Neural cell (in vitro differentiated cells): Measurements from ENCODE around the gene GLS. TPM values are rescaled to one million over a fixed set of nuclear protein-coding genes. Genes with fewer than 3 reads are reported as not detected.

ENCODE experiments used
- H2AFZ ChIP-seq: fragments of 200-600, 300-800 bp; sonication (generic), shearing (Covaris generic); 2 replicates; pipeline ENCODE4 v1.6.0; 2014; ENCODE audit warnings: low read depth, mild to moderate bottlenecking, antibody characterized with exemption, low read length, moderate library complexity
- H3F3A ChIP-seq: fragments of 200-600 bp; shearing (Covaris generic); 2 replicates; pipeline ENCODE4 v1.6.1; 2016; ENCODE audit warnings: mild to moderate bottlenecking, moderate library complexity, mixed read lengths, antibody characterized with exemption, low read length; ENCODE audit not compliant: insufficient read depth, poor library complexity, severe bottlenecking
- H3K27ac ChIP-seq: fragments of 200-600, 300-800 bp; sonication (generic), shearing (Covaris generic); 2 replicates; pipeline ENCODE4 v1.5.1; 2014; ENCODE audit warnings: mild to moderate bottlenecking, low read length, moderate library complexity
- H3K27me3 ChIP-seq: fragments of 300-800, 200-600 bp; sonication (generic), shearing (Covaris generic); 2 replicates; pipeline ENCODE4 v1.6.0; 2014; ENCODE audit warnings: mild to moderate bottlenecking, low read depth, low read length, moderate library complexity; ENCODE audit not compliant: insufficient read depth
- H3K36me3 ChIP-seq: fragments of 300-800, 200-600 bp; sonication (generic), shearing (Covaris generic); 2 replicates; pipeline ENCODE4 v1.5.1; 2014; ENCODE audit warnings: mild to moderate bottlenecking, antibody characterized with exemption, low read length, moderate library complexity; ENCODE audit not compliant: insufficient read depth
- H3K4me2 ChIP-seq: fragments of 300-800, 200-600 bp; sonication (generic), shearing (Covaris generic); 2 replicates; pipeline ENCODE4 v1.6.0; 2014; ENCODE audit warnings: mild to moderate bottlenecking, low read length
- H3K4me3 ChIP-seq: fragments of 300-800, 200-600 bp; sonication (generic), shearing (Covaris generic); 2 replicates; pipeline ENCODE4 v1.5.1; 2014; ENCODE audit warnings: mild to moderate bottlenecking, low read length, moderate library complexity
- H3K79me2 ChIP-seq: fragments of 200-600 bp; shearing (Covaris generic); replicated peaks from 2 replicates; pipeline ENCODE4 v1.6.0; 2014; ENCODE audit warnings: mild to moderate bottlenecking, low read length, moderate library complexity; ENCODE audit not compliant: insufficient read depth
- H3K9ac ChIP-seq: fragments of 300-800, 200-600 bp; sonication (generic), shearing (Covaris generic); 2 replicates; pipeline ENCODE4 v1.6.1; 2016; ENCODE audit warnings: mild to moderate bottlenecking, low read length, mixed read lengths
- H3K9me2 ChIP-seq: fragments of 200-600 bp; shearing (Covaris generic); 2 replicates; pipeline ENCODE4 v1.6.1; 2016; ENCODE audit warnings: mild to moderate bottlenecking, low read length, mixed read lengths; ENCODE audit not compliant: insufficient read depth
- H3K9me3 ChIP-seq: fragments of 200-600, 300-800 bp; sonication (generic), shearing (Covaris generic); 2 replicates; pipeline ENCODE4 v1.6.1; 2016; ENCODE audit warnings: mild to moderate bottlenecking, mixed run types, low read length, moderate library complexity, mixed read lengths
- H4K20me1 ChIP-seq: fragments of 200-600 bp; shearing (Covaris generic); 2 replicates; pipeline ENCODE4 v1.6.1; 2016; ENCODE audit warnings: mild to moderate bottlenecking, mixed run types; ENCODE audit not compliant: insufficient read depth
- EP300 ChIP-seq: fragments of 450-650 bp; conservative IDR thresholded peaks from 2 replicates; pipeline ENCODE4 v1.6.1; 2014; ENCODE audit warnings: antibody characterized with exemption, mild to moderate bottlenecking, moderate library complexity; ENCODE audit not compliant: poor library complexity, severe bottlenecking
- MXI1 ChIP-seq: fragments of 450-650 bp; conservative IDR thresholded peaks from 2 replicates; pipeline ENCODE4 v1.6.1; 2014; ENCODE audit warnings: antibody characterized with exemption, mild to moderate bottlenecking; ENCODE audit not compliant: poor library complexity, severe bottlenecking
- RAD21 ChIP-seq: fragments of 450-650 bp; conservative IDR thresholded peaks from 2 replicates; pipeline ENCODE4 v1.6.1; 2014; ENCODE audit warnings: antibody characterized with exemption, mild to moderate bottlenecking, moderate library complexity
- polyA plus RNA-seq: library from polyadenylated mRNA; depleted of rRNA; stranded (reverse); fragments of >200 nt; gene quantifications from 2 replicates; pipeline ENCODE4 v1.2.3, GENCODE V29; 2014
- TF ChIP-seq, protein P1 (sequence below): fragments of 450-650 bp; IDR thresholded peaks from 2 replicates; pipeline ENCODE4 v1.5.1; 2014; ENCODE audit warnings: antibody characterized with exemption, mild to moderate bottlenecking, moderate library complexity; ENCODE audit not compliant: poor library complexity, severe bottlenecking
- TF ChIP-seq, protein P2 (sequence below): IDR thresholded peaks from 2 replicates; pipeline ENCODE4 v1.6.1; 2012; ENCODE audit warnings: borderline replicate concordance

The GLS gene
- polyA plus RNA-seq, 1 donor from 2014 or later = 90.2 TPM

DNA sequence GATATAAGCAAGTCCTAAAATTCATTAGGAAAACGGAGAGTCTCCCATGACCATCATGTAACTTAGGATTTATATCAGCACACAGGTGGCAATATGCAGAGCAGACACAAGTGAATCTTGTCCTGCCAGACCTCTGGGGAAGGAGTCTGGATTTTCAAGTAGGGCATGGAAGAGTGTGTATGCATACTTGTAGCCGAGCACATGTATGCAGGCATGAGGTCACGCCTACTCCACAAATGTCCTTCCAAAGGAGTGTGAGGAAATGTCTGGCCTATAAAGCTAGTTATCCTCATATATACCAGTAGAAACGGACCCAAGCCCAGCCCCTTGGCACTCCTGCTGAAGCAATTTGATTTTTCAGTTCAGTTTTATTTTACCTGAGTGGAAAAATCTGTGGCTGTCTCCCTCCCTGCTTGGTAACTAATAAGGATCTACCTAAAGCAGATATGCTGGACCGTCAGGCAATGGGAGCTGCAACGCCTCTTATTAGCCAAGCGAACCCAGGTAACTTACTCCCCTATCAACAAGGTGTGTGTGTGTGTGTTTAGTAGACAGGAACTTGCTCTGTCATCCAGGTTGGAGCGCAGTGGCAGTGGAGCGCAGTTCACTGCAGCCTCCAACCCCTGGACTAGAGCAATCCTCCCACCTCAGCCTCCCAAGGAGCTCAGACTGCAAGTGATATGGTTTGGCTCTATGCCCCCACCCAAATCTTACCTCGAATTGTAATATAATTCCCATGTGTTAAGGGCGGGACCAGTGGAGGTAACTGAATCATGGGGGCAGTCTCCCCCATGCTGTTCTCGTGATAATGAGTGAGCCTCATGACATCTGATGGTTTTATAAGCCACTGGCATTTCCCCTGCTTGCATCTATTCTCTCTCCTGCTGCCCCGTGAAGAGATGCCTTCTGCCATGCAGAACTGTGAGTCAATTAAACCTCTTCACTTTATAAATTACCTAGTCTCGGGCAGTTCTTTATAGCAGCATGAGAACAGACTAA, 130.6 kb downstream of the GLS start:
- no peaks in the 10 kb centered on the region for H3K27me3 ChIP-seq
- no peaks in the 10 kb centered on the region for H4K20me1 ChIP-seq
- H3F3A ChIP-seq = no peaks in the 10 kb centered on the region
- no peak overlapping the region for H3K9ac ChIP-seq
- no peaks in the 10 kb centered on the region for H3K79me2 ChIP-seq
- H3K4me3 ChIP-seq = no peak overlapping the region
- no peaks in the 10 kb centered on the region for H3K36me3 ChIP-seq
- TF ChIP-seq, protein P1, sequence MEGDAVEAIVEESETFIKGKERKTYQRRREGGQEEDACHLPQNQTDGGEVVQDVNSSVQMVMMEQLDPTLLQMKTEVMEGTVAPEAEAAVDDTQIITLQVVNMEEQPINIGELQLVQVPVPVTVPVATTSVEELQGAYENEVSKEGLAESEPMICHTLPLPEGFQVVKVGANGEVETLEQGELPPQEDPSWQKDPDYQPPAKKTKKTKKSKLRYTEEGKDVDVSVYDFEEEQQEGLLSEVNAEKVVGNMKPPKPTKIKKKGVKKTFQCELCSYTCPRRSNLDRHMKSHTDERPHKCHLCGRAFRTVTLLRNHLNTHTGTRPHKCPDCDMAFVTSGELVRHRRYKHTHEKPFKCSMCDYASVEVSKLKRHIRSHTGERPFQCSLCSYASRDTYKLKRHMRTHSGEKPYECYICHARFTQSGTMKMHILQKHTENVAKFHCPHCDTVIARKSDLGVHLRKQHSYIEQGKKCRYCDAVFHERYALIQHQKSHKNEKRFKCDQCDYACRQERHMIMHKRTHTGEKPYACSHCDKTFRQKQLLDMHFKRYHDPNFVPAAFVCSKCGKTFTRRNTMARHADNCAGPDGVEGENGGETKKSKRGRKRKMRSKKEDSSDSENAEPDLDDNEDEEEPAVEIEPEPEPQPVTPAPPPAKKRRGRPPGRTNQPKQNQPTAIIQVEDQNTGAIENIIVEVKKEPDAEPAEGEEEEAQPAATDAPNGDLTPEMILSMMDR = no peak
- TF ChIP-seq EP300 (no peak), MXI1 (no peak)
- TF ChIP-seq, protein P2, sequence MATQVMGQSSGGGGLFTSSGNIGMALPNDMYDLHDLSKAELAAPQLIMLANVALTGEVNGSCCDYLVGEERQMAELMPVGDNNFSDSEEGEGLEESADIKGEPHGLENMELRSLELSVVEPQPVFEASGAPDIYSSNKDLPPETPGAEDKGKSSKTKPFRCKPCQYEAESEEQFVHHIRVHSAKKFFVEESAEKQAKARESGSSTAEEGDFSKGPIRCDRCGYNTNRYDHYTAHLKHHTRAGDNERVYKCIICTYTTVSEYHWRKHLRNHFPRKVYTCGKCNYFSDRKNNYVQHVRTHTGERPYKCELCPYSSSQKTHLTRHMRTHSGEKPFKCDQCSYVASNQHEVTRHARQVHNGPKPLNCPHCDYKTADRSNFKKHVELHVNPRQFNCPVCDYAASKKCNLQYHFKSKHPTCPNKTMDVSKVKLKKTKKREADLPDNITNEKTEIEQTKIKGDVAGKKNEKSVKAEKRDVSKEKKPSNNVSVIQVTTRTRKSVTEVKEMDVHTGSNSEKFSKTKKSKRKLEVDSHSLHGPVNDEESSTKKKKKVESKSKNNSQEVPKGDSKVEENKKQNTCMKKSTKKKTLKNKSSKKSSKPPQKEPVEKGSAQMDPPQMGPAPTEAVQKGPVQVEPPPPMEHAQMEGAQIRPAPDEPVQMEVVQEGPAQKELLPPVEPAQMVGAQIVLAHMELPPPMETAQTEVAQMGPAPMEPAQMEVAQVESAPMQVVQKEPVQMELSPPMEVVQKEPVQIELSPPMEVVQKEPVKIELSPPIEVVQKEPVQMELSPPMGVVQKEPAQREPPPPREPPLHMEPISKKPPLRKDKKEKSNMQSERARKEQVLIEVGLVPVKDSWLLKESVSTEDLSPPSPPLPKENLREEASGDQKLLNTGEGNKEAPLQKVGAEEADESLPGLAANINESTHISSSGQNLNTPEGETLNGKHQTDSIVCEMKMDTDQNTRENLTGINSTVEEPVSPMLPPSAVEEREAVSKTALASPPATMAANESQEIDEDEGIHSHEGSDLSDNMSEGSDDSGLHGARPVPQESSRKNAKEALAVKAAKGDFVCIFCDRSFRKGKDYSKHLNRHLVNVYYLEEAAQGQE = no peak
- no peak overlapping the region for H3K27ac ChIP-seq
- H3K9me3 ChIP-seq = no peaks in the 10 kb centered on the region
- no peaks in the 10 kb centered on the region for H3K9me2 ChIP-seq
- no peak overlapping the region for H3K4me2 ChIP-seq
- H2AFZ ChIP-seq = no peak overlapping the region

DNA sequence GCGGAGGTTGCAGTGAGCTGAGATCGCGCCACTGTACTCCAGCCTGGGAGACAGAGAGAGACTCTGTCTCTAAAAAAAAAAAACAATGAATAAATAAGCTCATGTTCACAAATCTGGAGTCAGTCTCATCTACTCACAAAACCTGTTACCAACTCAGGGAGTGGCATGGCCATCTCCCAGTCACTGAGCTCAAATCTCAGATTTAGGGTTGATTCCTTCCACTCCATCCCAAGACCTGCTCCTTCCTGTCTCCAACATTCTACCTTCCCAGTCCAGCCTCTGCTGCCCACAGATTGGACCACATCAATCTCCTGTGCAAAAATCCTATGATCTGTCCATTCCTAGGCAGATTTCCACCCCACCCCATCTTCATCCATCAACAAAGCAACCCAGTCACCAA, 131.7 kb downstream of the GLS start:
- no peaks in the 10 kb centered on the region for H3F3A ChIP-seq
- peaks cover 7% of the 10 kb centered on the region for H3K27me3 ChIP-seq
- H3K4me2 ChIP-seq = no peak overlapping the region
- H3K79me2 ChIP-seq = no peaks in the 10 kb centered on the region
- H2AFZ ChIP-seq = no peak overlapping the region
- no peak overlapping the region for H3K27ac ChIP-seq
- TF ChIP-seq, protein P2 = no peak
- TF ChIP-seq, protein P1 = no peak
- TF ChIP-seq RAD21 = no peak
- no peaks in the 10 kb centered on the region for H3K9me2 ChIP-seq
- H3K9ac ChIP-seq = no peak overlapping the region
- no peak overlapping the region for H3K4me3 ChIP-seq
- H4K20me1 ChIP-seq = no peaks in the 10 kb centered on the region
- no peaks in the 10 kb centered on the region for H3K9me3 ChIP-seq
- no peaks in the 10 kb centered on the region for H3K36me3 ChIP-seq
